Peyer's patch (tissue), 4 donors: ENCODE measurements around the gene CDYL. TPM values are rescaled to one million over a fixed set of nuclear protein-coding genes. Genes with fewer than 3 reads are reported as not detected.

Experiments
- DNase-seq, 3 donors: peaks; one replicate each; pipeline ENCODE4 v3.0.0-alpha.2; 2017 to 2019
- H3K27ac ChIP-seq, 4 donors: fragments of 200-600 bp; sonication (generic); one replicate each; pipeline ENCODE4 v1.5.1; 2016 to 2019
- H3K27me3 ChIP-seq, 2 donors: fragments of 200-600 bp; sonication (generic); one replicate each; pipeline ENCODE4 v1.5.1; 2019
- H3K36me3 ChIP-seq, 3 donors: fragments of 200-600 bp; sonication (generic); one replicate each; pipeline ENCODE4 v1.5.1; 2016 to 2019
- H3K4me1 ChIP-seq, 4 donors: fragments of 200-600 bp; sonication (generic); one replicate each; pipeline ENCODE4 v1.5.1; 2016 to 2019
- H3K4me3 ChIP-seq, 4 donors: fragments of 200-600 bp; sonication (generic); 1 replicate in 3 of 4; 2 replicates in 1 of 4; pipeline ENCODE4 v1.5.1; 2016 to 2019; ENCODE audit warnings: mild to moderate bottlenecking in 1 of 4
- H3K9me3 ChIP-seq, 4 donors: fragments of 200-600 bp; sonication (generic); one replicate each; pipeline ENCODE4 v1.5.1; 2016 to 2019; ENCODE audit warnings: mild to moderate bottlenecking in 1 of 4
- POLR2A ChIP-seq, 2 donors: fragments of 450-650 bp; IDR thresholded peaks; one replicate each; pipeline ENCODE4 v1.5.1; 2017; ENCODE audit warnings: antibody characterized with exemption in 2 of 2, mild to moderate bottlenecking in 2 of 2, moderate library complexity in 2 of 2
- total RNA-seq, 4 donors: library from RNA; depleted of rRNA; stranded (reverse); fragments of >200 nt; gene quantifications; one replicate each; pipeline ENCODE4 v1.1.0, GENCODE V29; 2016
- TF ChIP-seq, protein P1 (sequence below), 6 experiments: fragments of 450-650 bp in 4 of 6; fragments of 200-600 bp in 2 of 6; sonication (generic) in 1 of 6; IDR thresholded peaks; one replicate each; pipeline ENCODE4 v1.5.1; 2017 to 2019; ENCODE audit warnings: antibody characterized with exemption in 6 of 6, mild to moderate bottlenecking in 3 of 6, moderate library complexity in 1 of 6

CDYL gene
- total RNA-seq, 4 donors from 2014 or later = 31.2 to 77.6 (median 35.2) TPM

GRCh38 chr6:4800662-4801061 is 24.5 kb downstream of the CDYL start:
- no peak for DNase-seq
- Histone ChIP-seq H3K27ac (no peak overlapping the region), H3K4me3 (no peak overlapping the region), H3K36me3 (no peaks in the 10 kb centered on the region), H3K9me3 (peaks cover 0 to 3% (median 0%) of the 10 kb centered on the region in 4 donors), H3K27me3 (no peaks in the 10 kb centered on the region), H3K4me1 (no peaks in the 10 kb centered on the region)
- TF ChIP-seq, protein P1, sequence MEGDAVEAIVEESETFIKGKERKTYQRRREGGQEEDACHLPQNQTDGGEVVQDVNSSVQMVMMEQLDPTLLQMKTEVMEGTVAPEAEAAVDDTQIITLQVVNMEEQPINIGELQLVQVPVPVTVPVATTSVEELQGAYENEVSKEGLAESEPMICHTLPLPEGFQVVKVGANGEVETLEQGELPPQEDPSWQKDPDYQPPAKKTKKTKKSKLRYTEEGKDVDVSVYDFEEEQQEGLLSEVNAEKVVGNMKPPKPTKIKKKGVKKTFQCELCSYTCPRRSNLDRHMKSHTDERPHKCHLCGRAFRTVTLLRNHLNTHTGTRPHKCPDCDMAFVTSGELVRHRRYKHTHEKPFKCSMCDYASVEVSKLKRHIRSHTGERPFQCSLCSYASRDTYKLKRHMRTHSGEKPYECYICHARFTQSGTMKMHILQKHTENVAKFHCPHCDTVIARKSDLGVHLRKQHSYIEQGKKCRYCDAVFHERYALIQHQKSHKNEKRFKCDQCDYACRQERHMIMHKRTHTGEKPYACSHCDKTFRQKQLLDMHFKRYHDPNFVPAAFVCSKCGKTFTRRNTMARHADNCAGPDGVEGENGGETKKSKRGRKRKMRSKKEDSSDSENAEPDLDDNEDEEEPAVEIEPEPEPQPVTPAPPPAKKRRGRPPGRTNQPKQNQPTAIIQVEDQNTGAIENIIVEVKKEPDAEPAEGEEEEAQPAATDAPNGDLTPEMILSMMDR (IDR thresholded peaks at IDR 0.05) = no peak
- no peak for TF ChIP-seq POLR2A (IDR thresholded peaks at IDR 0.05)

- DNase-seq = no peak
- H3K9me3 ChIP-seq = peaks cover 0 to 3% (median 0%) of the 10 kb centered on the region in 4 donors
- H3K4me3 ChIP-seq = no peak overlapping the region
- TF ChIP-seq POLR2A (IDR thresholded peaks at IDR 0.05) = no peak
- TF ChIP-seq, protein P1 (IDR thresholded peaks at IDR 0.05) = no peak
- peaks cover 0 to 1% (median 0%) of the 10 kb centered on the region in 4 donors for H3K4me1 ChIP-seq
- no peaks in the 10 kb centered on the region for H3K36me3 ChIP-seq
- peak overlapping the region in 1 of 4 donors; percentile 19 for H3K27ac ChIP-seq
- no peaks in the 10 kb centered on the region for H3K27me3 ChIP-seq
Observed at GRCh38 chr6:4801491-4802110, 25.4 kb downstream of the CDYL start.

GRCh38 chr6:4802312-4802935 is 26.2 kb downstream of the CDYL start:
- H3K4me1 ChIP-seq = peaks cover 0 to 7% (median 0%) of the 10 kb centered on the region in 4 donors
- no peak for DNase-seq
- no peak overlapping the region for H3K27ac ChIP-seq
- no peaks in the 10 kb centered on the region for H3K36me3 ChIP-seq
- TF ChIP-seq, protein P1 (IDR thresholded peaks at IDR 0.05) = no peak
- TF ChIP-seq POLR2A (IDR thresholded peaks at IDR 0.05) = no peak
- no peaks in the 10 kb centered on the region for H3K27me3 ChIP-seq
- no peak overlapping the region for H3K4me3 ChIP-seq
- H3K9me3 ChIP-seq = peaks cover 0 to 3% (median 0%) of the 10 kb centered on the region in 4 donors

DNA sequence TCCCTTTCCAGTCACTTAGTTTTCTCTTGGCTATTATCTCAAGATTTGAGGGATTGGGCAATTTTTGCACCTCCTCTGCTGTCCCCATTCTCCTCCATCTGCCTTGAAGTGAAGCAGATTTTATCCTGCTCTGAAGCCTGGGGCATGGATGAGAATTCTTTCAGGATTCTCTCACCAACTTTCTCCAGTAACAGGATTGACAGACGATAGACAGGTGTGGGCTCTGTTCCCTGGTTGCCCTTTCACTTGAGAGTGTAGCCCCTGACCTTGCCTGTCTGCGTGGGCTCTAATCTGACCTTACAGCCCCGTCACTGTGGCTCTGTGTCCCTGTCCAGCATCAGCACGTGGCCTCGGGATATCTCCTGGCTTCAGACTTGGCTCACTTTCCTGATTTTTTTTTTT is 27.1 kb downstream of the CDYL start:
- H3K4me3 ChIP-seq = no peak overlapping the region
- peaks cover 0 to 3% (median 0%) of the 10 kb centered on the region in 4 donors for H3K9me3 ChIP-seq
- H3K36me3 ChIP-seq = no peaks in the 10 kb centered on the region
- H3K27me3 ChIP-seq = no peaks in the 10 kb centered on the region
- DNase-seq = no peak
- peaks cover 0 to 7% (median 0%) of the 10 kb centered on the region in 4 donors for H3K4me1 ChIP-seq
- H3K27ac ChIP-seq = no peak overlapping the region
- TF ChIP-seq, protein P1 (IDR thresholded peaks at IDR 0.05) = no peak
- TF ChIP-seq POLR2A (IDR thresholded peaks at IDR 0.05) = no peak

DNA sequence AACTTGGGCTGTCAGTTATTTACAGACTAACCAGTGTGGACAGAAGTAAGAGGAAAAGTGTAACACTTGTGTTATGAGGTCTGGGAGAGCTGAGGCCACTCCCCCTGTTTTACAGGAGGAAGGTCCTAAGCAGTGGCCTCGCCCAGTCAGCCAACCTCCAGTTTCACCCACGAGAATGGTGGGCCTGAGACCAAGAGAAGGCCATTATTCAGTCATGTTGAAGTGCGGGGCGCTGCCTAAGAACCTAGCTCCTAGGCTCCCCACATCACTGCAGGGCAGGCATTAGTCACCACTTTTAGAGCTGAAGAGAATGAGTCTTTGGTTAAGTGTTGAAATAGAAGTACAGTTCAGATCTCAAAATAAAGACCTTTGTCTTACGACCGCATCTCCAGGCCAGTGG is 27.9 kb downstream of the CDYL start:
- H3K36me3 ChIP-seq = no peaks in the 10 kb centered on the region
- no peak for DNase-seq
- H3K4me3 ChIP-seq = no peak overlapping the region
- TF ChIP-seq, protein P1 (IDR thresholded peaks at IDR 0.05) = no peak
- TF ChIP-seq POLR2A (IDR thresholded peaks at IDR 0.05) = no peak
- H3K27me3 ChIP-seq = no peaks in the 10 kb centered on the region
- H3K9me3 ChIP-seq = peaks cover 0 to 3% (median 0%) of the 10 kb centered on the region in 4 donors
- peaks cover 0 to 7% (median 0%) of the 10 kb centered on the region in 4 donors for H3K4me1 ChIP-seq
- no peak overlapping the region for H3K27ac ChIP-seq
